BJ (cell line): ENCODE results near the gene CLCNKB. TPM values are rescaled to one million over a fixed set of nuclear protein-coding genes. Genes with fewer than 3 reads are reported as not detected.

Experiments used
- CTCF ChIA-PET: fragments of 350-600 bp; formaldehyde crosslinking; extraction: SDS; loops from one replicate; lab custom pipeline; 2021; ENCODE audit warnings: antibody characterized with exemption, inconsistent platforms; lab: Yijun Ruan, JAX
- POLR2A ChIA-PET: fragments of 300-600 bp; sonication (Branson Sonifier 250); formaldehyde crosslinking; extraction: SDS; loops from one replicate; lab custom pipeline; 2021; ENCODE audit warnings: antibody characterized with exemption; lab: Charles Lee
- DNase-seq: peaks from one replicate; pipeline ENCODE4 v3.0.0-alpha.2; 2011; ENCODE audit warnings: low read depth
- H3K27me3 ChIP-seq: 2 replicates; pipeline ENCODE4 v1.6.0; 2011; ENCODE audit warnings: low read length; ENCODE audit not compliant: control insufficient read depth, insufficient read depth
- H3K36me3 ChIP-seq: 2 replicates; pipeline ENCODE4 v1.5.1; 2011; ENCODE audit warnings: low read length; ENCODE audit not compliant: control insufficient read depth, insufficient read depth
- H3K4me3 ChIP-seq: 2 replicates; pipeline ENCODE4 v1.5.1; 2011; ENCODE audit warnings: low read depth, mild to moderate bottlenecking, control low read depth, low read length
- CTCF ChIP-seq: IDR thresholded peaks from 2 replicates; pipeline ENCODE4 v1.5.1; 2011; ENCODE audit warnings: low read depth, mild to moderate bottlenecking, control low read depth, inconsistent platforms, low read length, moderate library complexity; ENCODE audit not compliant: insufficient read depth
- polyA plus RNA-seq: library from polyadenylated mRNA; depleted of rRNA; stranded (reverse); fragments of >200 nt; gene quantifications from 2 replicates; pipeline ENCODE4 v1.2.3, GENCODE V29; 2011

The CLCNKB gene
- polyA plus RNA-seq, 1 experiment = 0.83 TPM

DNA sequence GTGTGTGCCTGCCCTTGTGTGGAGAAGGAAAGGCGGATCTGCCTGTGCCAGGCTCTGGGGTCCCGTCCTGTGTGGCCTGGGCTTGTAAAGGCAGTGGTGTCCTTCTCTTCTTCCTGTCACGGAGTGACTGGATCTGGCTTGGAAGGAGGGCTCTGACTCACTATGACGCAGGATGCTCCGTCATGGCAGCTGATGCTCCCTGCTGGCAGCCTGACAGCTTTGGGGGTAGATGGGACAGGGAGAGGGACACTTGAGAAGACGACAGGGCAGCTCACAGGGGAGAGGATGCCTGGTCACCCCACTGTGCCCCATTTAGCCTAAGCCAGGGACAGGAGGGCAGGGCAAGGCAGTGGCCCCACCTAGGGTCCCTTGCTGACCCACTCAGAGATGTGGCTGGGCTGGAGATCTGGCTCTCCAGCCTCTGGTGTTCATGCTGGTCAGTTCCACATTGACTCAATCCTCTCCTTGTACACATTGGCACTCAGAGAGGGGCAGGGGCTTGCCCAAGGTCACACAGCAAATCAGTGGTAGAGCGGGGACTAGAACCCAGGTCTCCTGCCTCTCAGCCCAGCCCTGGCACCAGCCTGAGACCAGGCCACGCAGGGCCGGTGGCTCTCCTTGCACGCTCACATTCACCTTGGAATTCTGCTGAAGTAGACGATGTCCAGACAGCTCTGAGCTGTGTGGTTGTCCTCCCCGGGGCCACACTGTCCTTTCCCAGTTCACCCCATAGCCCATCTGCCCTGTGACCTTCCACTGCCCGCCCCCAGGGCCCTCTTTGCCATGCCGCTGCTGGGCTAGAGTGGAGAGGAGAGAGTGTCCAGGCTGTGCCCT is 32.7 kb downstream of the CLCNKB start:
- ChIA-PET CTCF (interaction anchor here (0.7 to 18.0 kb wide), 8 partner anchors 9 to 287 kb away, joined by 3 to 584 read pairs (median 10); no protein-coding TSS in a partner anchor), POLR2A (no interaction called here)
- TF ChIP-seq CTCF = no peak
- no peak overlapping the region for H3K4me3 ChIP-seq
- no peaks in the 10 kb centered on the region for H3K27me3 ChIP-seq
- no peaks in the 10 kb centered on the region for H3K36me3 ChIP-seq
- peak; percentile 59 for DNase-seq

- ChIA-PET POLR2A (no interaction called here), CTCF (interaction anchor here (0.7 to 18.0 kb wide), 6 partner anchors 10 to 286 kb away, joined by 3 to 584 read pairs (median 16); no protein-coding TSS in a partner anchor)
- Histone ChIP-seq H3K27me3 (no peaks in the 10 kb centered on the region), H3K36me3 (no peaks in the 10 kb centered on the region), H3K4me3 (no peak overlapping the region)
- no peak for TF ChIP-seq CTCF
- DNase-seq = no peak
These were observed 33.3 kb downstream of the CLCNKB start for GRCh38 chr1:16076865-16077238.

DNA sequence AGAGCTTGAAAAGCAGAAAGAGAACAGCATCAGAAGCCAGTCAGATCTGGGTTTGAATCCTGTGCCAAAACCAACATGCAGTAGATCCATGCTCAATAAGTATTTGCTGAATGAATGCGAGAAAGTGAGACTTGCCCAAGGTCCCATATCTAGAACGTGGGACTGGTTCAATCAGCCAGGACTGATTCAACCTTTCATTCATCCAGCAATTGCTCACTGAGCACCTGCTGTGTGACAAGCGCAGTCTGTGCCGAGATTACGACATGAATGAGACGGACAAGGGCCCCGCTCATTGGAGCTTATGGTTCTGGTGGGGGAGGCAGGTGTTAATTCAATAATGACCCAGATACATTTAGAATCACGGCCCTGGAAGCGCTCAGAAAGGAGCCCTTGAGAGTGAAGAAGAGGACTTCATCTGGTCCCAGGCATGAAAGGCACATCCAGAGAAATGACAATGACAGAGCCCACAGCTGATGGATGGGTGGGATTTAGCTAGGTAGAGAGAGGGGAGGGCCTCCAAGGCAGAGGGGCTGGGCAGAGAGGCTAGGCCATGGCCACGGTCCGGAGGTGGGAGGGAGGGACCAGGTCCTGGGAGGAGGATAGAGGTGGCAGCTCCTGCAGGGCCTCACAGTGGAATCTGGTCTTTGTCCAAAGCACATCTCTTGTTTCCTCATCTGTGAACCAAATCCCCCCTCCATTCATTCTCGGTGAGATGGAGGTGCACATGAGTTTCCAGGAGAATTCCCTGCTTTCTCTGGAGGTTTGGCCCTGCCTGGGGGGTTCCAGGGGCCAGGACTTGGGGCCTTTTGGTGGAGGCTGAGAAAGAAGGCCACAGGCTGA is 34.0 kb downstream of the CLCNKB start:
- no peak for DNase-seq

DNA sequence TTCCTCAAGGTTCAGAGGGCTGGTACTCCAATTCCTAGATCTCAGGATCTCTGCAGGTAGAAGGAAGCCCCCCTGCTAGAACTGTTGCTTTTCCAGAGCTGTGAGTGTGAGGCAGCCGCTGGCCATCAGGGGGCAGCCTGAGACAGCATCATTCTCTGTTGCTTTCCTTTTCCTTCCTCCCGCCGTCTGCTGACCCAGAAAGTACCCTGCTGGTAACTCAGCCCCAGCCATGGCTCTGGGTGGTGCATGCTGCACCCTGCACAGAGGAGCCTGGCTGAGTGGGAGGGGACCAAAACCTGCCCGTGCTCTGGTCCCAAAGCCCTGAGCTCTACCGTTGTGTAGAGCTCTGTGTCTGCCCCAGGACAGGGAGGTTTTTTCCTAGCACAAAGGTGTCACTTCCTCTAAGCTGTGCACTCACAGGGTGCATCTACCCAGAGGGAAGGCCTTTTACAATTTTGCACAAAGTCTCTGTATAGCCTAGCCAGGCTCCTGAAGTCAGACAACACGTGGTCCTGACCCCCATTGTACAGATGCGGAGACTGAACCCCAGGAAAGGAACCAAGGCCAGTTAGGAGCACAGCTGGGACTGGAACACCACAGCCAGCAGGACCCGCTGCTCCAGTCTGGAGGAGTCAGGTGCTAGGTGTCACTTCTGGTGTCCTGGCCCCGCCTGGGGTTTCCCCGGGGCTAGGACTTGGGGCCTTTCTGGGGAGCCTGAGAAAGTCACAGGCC is 35.5 kb downstream of the CLCNKB start:
- no peaks in the 10 kb centered on the region for H3K27me3 ChIP-seq
- POLR2A ChIA-PET = no interaction called here
- no peaks in the 10 kb centered on the region for H3K36me3 ChIP-seq
- TF ChIP-seq CTCF = peak; percentile 95
- DNase-seq = no peak
- CTCF ChIA-PET = interaction anchor here (0.7 to 18.0 kb wide), 36 partner anchors 8 to 345 kb away, joined by 3 to 584 read pairs (median 5); partner anchors contain the start of genes EPHA2 and FBXO42
- H3K4me3 ChIP-seq = no peak overlapping the region

More for the DNA sequence above, 34.0 kb downstream of the CLCNKB start:
- no peaks in the 10 kb centered on the region for H3K27me3 ChIP-seq
- CTCF ChIA-PET = interaction anchor here (0.8 to 18.0 kb wide), 19 partner anchors 10 to 291 kb away, joined by 3 to 584 read pairs (median 8); partner anchors contain the start of gene EPHA2
- no peak overlapping the region for H3K4me3 ChIP-seq
- no peak for TF ChIP-seq CTCF
- no peaks in the 10 kb centered on the region for H3K36me3 ChIP-seq
- POLR2A ChIA-PET = no interaction called here
